Measurements from ENCODE around the gene ANKRD13B. TPM values are rescaled to one million over a fixed set of nuclear protein-coding genes. Genes with fewer than 3 reads are reported as not detected.

ANKRD13B gene
- total RNA-seq, 1 donor from 2014 or later: 22.4 TPM

DNA sequence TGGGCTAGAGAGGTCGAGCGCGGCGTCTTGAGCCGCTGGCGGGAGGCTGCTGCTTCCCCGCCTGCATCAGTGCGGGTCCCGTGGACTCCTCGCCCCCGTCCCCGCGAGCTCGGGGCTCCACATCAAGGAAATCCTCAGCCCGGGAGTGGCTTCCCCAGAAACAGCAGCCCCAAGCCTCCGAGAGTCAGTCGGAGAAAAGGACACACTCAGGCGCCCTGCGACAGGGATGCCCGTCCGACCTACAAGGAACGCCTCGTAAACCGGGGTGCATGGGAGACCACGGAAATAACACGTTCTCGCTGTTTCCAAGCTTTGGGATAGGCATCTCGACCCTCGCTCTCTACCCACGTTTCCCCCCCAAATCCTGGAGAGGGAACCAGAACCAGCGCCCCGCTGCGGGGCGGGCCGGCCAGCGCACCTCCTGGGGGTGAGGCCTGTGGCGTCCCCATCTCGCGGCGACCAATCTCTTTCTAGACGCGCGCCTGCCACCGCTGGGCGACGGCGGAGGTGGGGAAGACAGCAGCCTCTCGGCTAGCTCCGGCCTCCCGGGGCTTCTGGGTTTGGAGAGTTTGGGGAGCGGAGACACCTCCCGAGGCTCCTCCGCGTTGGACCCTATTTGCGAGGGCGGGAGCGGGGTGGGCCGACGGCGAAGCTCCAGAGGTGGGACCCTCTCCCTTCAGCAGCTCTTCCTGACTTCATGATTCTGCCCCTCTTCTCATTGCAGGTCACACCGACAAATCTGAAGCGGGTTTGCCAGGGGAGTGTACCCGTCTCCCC, 25.2 kb upstream of the ANKRD13B start:
- intact Hi-C loops (cut with DNase I): no loop called here
- ATAC-seq: peak; percentile 63
- peak; percentile 77 for DNase-seq (ENCODE audit: low spot score)

DNA sequence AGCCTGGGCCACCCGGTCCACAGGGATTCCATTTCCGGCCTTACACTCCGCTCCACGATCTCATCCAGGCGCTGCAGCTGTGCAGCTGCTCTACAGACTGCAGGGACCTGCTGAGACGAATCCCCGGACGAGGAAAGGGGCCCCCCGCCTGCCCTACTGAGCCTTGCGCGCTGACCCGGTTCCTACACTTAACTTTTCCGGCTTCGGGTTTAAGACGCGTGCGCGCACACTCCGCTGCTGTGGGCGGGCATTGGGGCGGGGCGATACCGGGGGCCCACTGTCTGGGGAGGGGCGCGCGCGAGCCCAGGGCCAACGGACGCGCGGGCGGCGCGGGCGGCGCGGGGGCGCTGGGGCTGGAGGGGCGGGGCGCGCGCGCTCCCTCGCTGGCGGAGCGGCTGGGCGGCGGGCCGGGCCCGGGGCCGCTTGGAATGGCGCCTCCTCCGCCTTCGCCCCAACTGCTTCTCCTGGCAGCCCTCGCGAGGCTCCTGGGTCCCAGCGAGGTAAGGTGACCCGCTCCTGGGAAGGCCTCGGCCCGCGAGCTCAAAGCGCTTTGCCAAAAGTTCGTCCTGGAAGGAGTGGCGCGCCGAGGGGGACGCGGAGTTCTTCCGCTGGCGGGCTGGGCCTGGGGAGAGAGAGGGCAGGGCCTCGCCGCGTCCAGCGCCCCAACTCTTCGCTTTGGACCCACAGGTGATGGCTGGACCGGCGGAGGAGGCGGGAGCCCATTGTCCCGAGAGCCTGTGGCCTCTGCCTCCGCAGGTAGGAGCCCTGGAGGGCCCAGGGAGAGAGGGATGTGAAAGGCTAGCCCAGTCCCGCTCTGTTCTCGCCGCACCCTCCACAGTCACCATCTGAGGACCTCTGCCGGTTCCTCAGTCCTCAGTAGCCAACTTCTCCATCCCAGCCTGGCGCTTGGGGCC, 24.3 kb upstream of the ANKRD13B start, which contains the start of gene TP53I13:
Gene TP53I13, plus strand, starts transcription at position 371 of the 914 bp plus-strand sequence. Its CDS starts 58 bp downstream, at position 429.
- ATAC-seq: peak; percentile 82
- DNase-seq (ENCODE audit: low spot score): peak; percentile 93
- intact Hi-C loops (cut with DNase I): no loop called here

DNA sequence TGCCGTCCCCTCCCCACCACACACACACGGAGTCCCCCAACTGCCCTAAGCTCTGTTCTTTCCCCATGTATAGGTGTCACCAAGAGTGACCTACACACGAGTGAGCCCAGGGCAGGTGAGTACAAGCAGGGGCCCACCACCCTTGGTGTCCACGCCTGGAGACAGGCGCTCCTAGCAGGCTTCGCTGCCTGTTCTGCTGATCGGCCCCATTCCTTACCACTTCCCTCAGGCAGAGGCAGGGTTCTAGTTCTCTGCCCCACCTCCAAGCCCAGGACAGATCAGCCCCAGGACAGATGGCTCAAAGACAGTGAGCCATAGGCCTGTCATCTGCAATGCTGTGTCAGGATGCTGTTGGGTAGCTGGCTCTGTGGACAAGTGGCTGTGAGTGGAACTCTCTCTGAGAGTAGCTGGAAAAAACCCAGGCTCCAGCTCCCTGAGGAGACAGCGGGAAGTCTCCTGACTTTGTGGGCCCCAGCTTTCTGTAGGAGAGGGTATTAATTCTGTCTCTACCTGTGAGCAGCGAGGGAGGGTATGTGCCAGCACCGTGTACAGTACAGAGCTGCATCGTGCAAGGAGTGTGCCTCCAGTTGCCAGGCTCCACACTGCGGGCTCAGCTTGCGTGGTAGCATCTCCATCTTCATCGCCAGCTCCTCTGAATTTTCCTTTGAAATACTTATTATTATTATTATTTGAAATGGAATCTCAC, 23.5 kb upstream of the ANKRD13B start:
- intact Hi-C loops (cut with DNase I): no loop called here
- DNase-seq (ENCODE audit: low spot score): peak; percentile 55
- ATAC-seq: no peak

DNA sequence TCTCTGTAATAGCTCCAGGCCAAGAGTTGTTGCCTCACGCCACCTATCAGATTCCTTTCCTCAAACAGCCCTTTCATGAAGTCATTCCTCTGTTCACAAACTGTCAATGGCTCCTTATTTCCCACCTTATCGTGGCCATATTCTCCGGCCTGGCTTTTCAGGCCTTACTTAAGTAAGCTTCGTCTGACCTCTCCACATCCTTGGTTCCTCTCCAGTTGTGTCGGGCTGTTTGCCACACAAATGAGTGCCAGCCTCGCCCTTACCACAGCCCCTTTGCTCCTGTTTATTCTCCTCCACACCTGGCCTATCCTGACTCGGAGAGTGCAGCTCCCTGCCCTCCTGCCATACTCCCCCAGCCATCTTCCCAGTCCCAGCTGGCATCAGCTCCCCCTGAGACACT, 22.4 kb upstream of the ANKRD13B start:
- DNase-seq (ENCODE audit: low spot score) (peak; percentile 56), ATAC-seq (no peak)
- intact Hi-C loops (cut with DNase I): no loop called here

DNA sequence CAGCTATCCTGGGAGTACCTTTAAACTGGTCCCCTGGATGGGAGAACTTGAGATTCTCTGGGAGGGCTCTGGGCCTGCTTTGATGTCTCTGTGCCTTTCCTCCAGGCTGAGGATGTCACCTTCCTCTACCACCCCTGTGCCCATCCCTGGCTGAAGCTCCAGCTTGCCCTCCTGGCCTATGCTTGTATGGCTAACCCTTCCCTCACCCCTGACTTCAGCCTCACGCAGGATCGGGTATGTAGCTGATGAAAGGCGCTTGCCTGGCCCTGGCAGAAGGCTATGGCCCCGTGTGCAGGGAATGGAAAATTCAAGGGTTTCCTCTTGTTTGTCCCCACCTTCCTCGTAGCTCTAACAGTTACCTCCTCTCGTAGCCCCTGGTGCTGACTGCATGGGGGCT, 21.4 kb upstream of the ANKRD13B start:
- no peak for ATAC-seq
- DNase-seq (ENCODE audit: low spot score): peak; percentile 47
- intact Hi-C loops (cut with DNase I): no loop called here

DNA sequence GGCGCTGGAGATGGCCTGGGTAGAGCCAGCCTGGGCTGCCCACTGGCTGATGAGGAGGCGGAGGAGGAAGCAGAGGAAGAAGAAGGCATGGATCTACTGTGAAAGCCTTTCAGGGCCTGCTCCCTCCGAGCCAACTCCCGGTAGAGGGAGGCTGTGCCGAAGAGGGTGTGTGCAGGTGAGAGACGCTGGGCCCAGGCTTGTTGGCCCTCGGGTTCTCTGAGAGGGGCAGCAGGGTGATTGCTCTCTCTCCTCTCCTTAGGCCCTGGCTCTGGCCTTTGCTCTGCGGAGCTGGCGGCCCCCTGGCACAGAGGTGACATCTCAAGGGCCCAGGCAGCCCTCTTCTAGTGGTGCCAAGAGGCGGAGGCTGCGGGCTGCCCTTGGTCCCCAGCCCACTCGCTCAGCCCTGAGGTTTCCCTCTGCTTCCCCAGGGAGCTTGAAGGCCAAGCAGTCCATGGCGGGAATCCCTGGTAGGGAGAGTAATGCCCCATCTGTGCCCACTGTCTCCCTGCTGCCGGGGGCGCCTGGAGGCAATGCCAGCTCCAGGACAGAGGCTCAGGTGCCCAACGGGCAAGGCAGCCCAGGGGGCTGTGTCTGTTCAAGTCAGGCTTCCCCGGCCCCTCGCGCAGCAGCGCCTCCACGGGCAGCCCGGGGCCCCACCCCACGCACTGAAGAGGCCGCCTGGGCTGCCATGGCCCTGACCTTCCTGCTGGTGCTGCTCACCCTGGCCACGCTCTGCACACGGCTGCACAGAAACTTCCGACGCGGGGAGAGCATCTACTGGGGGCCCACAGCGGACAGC, 20.9 kb upstream of the ANKRD13B start:
- ATAC-seq (peak; percentile 17), DNase-seq (ENCODE audit: low spot score) (peak; percentile 62)
- intact Hi-C loops (cut with DNase I): no loop called here

DNA sequence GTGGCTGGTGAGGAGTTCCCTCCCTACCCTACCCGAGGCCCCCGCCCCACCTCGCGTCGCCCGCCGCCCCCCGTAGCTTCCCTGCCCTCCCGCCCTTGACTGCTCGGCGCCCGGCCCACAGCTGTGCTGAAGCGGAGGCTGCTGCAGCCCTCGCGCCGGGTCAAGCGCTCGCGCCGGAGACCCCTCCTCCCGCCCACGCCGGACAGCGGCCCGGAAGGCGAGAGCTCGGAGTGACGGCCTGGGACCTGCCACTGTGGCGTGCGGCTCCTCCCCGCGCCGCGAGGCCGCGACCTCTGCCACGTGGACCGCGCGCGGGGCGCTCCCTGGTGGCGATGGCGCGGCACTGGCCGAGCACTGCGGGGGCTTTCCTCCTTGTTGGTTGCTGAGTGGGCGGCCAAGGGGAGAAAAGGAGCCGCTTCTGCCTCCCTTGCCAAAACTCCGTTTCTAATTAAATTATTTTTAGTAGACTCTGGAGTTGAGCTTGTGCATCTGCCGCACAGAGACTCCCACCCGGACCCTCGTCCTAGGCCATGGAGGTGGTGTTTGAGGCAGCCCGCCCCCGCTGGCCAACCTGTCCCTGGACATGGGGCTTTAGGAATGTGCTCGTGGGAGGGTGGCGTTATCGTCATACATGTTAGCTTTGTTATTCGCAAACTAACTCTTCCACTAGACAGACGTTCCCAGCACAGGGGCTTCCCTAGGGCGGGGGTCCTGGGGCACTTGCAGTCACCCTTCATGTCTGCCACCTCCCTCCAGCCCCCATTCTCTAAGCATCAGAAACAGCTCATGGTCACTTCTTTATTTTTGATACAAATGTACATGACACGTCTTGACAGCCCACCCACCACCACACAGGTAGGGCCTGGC, 20.0 kb upstream of the ANKRD13B start:
- intact Hi-C loops (cut with DNase I): no loop called here
- DNase-seq (ENCODE audit: low spot score) (peak; percentile 83), ATAC-seq (peak; percentile 38)

DNA sequence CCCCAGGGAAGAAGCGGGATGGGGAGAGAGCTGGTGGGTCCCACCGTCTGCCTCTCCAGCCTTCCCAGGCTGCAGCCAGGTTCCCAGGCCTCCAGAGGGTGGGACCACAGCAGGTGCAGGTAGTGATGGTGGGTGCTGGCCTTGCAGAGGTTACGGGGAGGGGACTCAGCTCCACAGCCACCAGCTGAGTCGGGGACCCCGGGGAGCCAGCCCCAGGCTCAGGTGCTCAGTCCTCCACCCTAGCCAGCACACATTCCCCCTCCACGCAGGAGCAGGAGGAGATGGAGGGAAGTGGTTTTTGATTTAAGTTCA, 19.4 kb upstream of the ANKRD13B start:
- intact Hi-C loops (cut with DNase I): no loop called here
- ATAC-seq (no peak), DNase-seq (ENCODE audit: low spot score) (peak; percentile 56)

DNA sequence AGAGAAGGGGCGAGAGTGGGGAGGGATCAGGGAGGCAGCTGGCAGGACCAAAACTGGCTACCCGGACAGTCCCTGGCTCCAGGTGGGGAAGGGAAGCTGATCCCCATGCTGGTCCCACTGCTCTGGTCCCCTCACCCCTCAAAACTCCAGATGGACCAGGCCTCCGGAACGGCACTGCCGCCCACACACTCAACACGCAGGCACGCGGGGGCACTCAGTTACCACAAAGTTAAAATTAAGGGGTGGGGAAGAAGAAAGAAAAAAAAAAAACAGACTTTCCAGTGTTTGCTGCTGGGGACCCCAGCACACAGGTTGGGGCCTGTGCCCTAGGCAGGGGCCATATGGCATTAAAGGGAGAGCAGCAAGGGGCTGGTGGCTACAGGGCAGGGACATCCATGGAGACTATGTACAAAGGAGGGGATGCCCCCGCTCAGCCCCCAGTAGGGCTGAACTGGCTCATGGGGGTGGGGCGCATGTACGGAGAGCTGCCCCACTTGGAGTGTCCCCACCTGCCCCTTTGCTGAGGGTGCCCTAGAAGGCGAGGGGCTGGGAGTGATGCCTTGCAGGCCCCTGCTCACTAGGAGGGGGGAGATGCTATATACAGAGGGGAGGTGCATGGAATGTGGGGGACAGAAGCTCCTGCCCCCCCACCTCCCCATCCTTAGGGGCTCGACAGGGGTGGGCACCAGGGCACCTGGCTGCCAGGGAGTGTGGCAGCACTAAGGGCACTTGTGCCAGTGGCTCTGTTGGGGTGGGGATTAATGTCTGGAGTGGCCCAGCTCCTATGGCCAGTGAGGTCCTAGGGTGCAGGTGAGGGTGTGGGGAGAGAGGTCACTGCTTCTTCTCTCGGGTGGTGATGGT, 18.8 kb upstream of the ANKRD13B start:
- peak; percentile 56 for DNase-seq (ENCODE audit: low spot score)
- intact Hi-C loops (cut with DNase I): no loop called here
- ATAC-seq: no peak

DNA sequence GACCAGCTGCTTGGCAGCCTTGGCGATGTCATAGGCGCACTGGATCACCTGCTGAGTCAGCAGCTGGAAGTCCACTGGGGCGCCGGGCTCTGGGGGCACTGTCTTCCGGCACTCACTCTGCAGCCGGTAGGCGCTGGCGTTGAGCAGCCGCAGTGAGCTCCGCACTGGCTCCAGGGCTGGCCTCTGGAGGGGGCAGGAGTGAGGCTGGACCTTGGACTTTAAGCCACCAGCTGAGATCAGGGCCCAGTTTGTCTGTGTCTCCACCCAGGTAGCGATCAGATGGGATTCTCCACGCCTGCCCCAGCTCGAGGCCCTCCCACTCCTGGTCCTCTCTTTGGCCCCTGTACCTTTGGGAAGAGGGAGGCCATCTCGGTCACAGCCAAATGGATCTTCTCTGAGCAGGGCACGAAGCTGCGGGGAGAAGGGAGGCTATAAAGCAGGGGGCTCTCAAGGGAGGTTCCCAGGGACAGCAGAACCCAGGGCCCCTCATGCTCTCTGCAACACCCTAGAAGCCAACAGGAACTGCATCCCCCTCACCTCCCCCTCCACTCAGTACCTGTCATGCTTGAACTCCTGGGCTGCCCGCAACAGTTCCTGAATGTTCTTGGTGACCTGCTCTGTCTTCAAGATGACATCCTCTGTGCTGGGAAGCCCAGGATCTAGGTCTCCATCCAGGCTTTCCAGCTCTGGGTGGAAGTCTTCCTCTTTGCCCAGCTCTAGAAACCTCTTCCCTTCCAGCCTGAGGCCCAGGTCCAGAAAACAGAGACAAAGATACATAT, 18.0 kb upstream of the ANKRD13B start:
- peak; percentile 58 for DNase-seq (ENCODE audit: low spot score)
- intact Hi-C loops (cut with DNase I): no loop called here
- no peak for ATAC-seq

DNA sequence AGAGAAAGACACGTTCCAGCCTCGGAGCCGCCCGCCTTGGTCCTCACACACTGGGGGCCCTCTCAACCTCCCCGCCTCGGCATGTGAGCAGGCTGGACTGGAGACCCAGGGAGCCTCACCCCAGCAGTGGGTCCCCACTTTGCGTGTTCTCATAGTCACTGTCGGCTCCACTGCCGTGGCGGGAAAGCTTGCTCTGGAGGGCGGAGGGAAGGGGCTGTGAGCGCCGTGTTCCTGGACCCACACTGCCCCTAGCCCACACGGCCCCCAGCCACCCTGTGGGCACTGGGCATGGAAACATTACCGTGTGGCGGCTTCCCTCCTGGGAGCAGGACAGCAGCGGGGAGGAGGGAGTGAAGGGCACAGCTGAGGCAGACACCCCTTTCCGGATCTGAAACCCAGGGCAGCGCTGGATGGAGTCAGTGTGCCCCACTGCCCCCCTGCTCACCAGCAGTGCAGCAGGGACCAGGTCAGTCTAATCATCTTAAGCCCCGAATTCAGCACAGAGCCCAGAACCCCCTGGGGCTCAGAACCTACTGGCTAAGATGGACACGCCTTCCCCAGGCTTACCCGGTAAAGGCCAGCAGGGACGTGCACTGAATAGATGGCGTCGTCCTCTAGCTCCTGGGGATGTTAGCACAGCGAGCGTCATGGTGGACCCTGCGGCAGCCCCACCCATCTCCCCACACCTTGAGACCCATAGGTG, 17.3 kb upstream of the ANKRD13B start:
- ATAC-seq (no peak), DNase-seq (ENCODE audit: low spot score) (no peak)
- intact Hi-C loops (cut with DNase I): no loop called here

DNA sequence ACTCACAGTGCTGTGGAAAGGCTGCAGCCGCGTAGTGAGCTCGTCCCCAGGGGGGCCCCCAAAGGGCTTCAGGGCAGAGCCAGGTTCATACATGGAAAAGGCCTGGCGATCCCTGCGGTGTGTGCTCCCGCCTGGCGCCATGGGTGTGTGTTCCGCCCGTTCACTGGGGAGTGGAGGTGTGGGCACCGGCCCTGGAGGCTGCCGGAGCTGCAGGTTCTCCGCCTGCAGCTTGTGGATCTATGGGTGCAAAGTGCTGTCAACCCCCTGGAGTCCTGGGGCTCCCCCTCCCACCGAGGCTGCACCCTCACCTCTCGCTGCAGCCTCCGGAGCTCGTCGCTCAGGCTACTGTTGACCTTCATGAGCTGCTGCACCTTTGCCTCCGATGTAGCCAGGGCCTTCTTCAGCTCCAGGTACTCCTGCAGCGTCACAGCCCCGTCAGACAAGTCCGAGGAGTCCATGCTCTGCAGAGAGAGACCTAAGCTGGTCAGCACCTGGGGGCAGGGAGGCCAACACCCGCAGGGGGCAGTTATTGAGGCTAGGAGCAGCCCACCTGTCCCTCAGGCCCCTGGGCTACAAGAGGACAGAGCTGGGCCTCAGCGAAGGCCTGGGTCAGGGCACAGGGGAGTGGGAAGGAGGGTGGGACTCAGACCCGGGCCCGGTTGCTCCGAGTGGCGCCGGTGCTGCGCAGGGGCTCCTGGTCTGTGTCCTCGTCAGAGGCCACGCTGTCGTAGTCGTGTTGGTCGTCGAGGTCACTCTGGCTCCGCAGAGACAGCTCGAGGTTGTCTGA, 16.5 kb upstream of the ANKRD13B start:
- intact Hi-C loops (cut with DNase I): no loop called here
- DNase-seq (ENCODE audit: low spot score) (no peak), ATAC-seq (no peak)

DNA sequence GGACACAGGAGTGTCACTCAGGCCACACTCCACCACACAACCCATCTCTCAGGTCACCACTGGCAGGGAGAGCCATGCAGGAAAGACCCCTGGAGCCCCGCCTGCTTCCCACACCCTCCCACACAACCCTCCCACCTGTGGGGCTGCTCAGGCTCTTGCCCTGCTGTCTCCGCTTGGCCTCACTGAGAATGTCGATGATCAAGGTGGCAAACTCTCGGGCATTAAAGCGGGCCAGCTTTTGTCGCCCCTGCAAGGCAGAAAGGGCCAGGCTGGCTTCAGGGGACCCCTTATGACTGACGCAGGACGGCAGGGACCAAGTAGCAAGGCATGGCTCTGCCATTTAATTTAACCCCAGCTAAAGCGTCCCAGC, 15.9 kb upstream of the ANKRD13B start:
- intact Hi-C loops (cut with DNase I): no loop called here

DNA sequence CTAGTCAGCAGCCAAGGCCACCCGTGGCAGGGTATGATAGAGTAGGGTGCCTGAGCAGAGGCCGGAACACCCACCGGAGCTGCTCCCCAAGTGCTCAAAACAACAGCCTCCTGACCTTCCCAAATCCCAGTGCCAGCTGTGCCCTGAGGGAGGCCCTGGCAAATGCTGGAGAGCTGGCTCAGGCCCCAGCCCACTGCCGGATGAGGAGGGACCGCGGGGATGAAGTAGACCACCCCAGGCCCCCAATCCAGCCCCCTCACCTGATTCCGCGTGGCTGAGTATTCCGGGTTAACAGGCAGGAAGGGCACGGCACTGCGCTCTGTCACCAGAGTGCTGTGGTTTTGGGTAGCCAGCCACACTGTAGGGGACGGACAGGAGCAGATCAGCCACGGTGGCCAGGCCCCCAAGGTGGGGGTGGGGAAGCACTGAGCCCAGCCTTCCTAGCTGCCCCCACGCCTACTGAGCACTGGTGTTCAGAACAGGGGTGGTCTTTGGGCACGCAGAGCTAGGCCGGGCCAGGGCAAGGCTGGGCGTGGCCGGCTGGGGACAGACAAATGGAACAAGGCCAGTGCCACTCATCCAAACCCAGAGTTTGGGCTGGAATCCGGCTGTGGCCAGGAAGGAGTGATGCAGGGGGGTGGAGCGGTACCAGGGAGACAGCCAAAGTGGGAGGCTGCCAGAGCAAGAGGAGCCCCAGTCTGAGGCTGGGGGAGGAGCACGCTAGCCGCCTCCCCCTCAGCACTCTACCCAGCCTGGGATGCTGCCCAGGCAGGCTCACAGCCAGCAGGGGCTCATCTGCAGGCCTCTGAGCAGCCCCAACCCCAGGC, 15.3 kb upstream of the ANKRD13B start:
- intact Hi-C loops (cut with DNase I): no loop called here
- ATAC-seq (peak; percentile 6), DNase-seq (ENCODE audit: low spot score) (no peak)

More for the DNA sequence above, 15.9 kb upstream of the ANKRD13B start:
- no peak for DNase-seq (ENCODE audit: low spot score)
- no peak for ATAC-seq

Measured in sciatic nerve (tissue), 2 donors.